Liver (tissue), 3 donors: ENCODE measurements around the gene KRTAP10-3.
"Not testable (repeated sequence)": the region's sequence is repeated elsewhere in the genome, so short reads cannot be mapped to it uniquely, and the experiment has no call there.

Experiments used
- ATF3 ChIP-seq: IDR thresholded peaks from 2 replicates; pipeline ENCODE4 v1.6.1; 2016; ENCODE audit warnings: antibody characterized with exemption
- EGR1 ChIP-seq, 2 donors: IDR thresholded peaks; 2 replicates each; pipeline ENCODE4 v1.6.1; 2016 to 2018; ENCODE audit warnings: antibody characterized with exemption in 2 of 2, low read depth in 2 of 2
- GABPA ChIP-seq, 2 donors: IDR thresholded peaks in 1 of 2; conservative IDR thresholded peaks in 1 of 2; 2 replicates each; pipeline ENCODE4 v1.6.1; 2016; ENCODE audit warnings: antibody characterized with exemption in 2 of 2, mild to moderate bottlenecking in 1 of 2, moderate library complexity in 1 of 2
- HNF4G ChIP-seq: IDR thresholded peaks from 2 replicates; pipeline ENCODE4 v1.6.1; 2016; ENCODE audit warnings: antibody characterized with exemption
- JUND ChIP-seq, 2 donors: IDR thresholded peaks; 2 replicates each; pipeline ENCODE4 v1.6.1; 2016; ENCODE audit warnings: antibody characterized with exemption in 2 of 2
- RAD21 ChIP-seq, 2 donors: IDR thresholded peaks; 2 replicates each; pipeline ENCODE4 v1.6.1; 2016; ENCODE audit warnings: antibody characterized with exemption in 2 of 2, mild to moderate bottlenecking in 2 of 2
- REST ChIP-seq: IDR thresholded peaks from 2 replicates; pipeline ENCODE4 v1.6.1; 2016; ENCODE audit warnings: antibody characterized with exemption, mild to moderate bottlenecking
- TAF1 ChIP-seq: conservative IDR thresholded peaks from 2 replicates; pipeline ENCODE4 v1.6.1; 2016; ENCODE audit warnings: antibody characterized with exemption, mild to moderate bottlenecking
- YY1 ChIP-seq: IDR thresholded peaks from 2 replicates; pipeline ENCODE4 v1.6.1; 2016; ENCODE audit warnings: antibody characterized with exemption, mild to moderate bottlenecking
- TF ChIP-seq, protein P1 (sequence below): fragments of 150-350 bp; IDR thresholded peaks from 2 replicates; pipeline ENCODE4 v1.5.1; 2017; ENCODE audit warnings: improper control_type of control experiment, low read depth, low read length; ENCODE audit not compliant: missing input control
- TF ChIP-seq, protein P2 (sequence below): IDR thresholded peaks from 2 replicates; pipeline ENCODE4 v1.6.1; 2016; ENCODE audit warnings: antibody characterized with exemption
- TF ChIP-seq, protein P3 (sequence below): IDR thresholded peaks from 2 replicates; pipeline ENCODE4 v1.6.1; 2016; ENCODE audit warnings: antibody characterized with exemption
- donor health status: healthy.
- donor health status: healthy.

GRCh38 chr21:44601091-44601490 is 42.5 kb upstream of the KRTAP10-3 start:
- TF ChIP-seq, protein P1, sequence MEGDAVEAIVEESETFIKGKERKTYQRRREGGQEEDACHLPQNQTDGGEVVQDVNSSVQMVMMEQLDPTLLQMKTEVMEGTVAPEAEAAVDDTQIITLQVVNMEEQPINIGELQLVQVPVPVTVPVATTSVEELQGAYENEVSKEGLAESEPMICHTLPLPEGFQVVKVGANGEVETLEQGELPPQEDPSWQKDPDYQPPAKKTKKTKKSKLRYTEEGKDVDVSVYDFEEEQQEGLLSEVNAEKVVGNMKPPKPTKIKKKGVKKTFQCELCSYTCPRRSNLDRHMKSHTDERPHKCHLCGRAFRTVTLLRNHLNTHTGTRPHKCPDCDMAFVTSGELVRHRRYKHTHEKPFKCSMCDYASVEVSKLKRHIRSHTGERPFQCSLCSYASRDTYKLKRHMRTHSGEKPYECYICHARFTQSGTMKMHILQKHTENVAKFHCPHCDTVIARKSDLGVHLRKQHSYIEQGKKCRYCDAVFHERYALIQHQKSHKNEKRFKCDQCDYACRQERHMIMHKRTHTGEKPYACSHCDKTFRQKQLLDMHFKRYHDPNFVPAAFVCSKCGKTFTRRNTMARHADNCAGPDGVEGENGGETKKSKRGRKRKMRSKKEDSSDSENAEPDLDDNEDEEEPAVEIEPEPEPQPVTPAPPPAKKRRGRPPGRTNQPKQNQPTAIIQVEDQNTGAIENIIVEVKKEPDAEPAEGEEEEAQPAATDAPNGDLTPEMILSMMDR: not testable (repeated sequence)
- TF ChIP-seq HNF4G; REST; JUND (IDR thresholded peaks at IDR 0.05); ATF3; YY1; RAD21 (IDR thresholded peaks at IDR 0.05); TAF1; GABPA (IDR thresholded peaks at IDR 0.05 in 1 of 2, conservative IDR thresholded peaks at IDR 0.05 in 1 of 2); EGR1 (IDR thresholded peaks at IDR 0.05; ENCODE audit: low read depth in 2 of 2): not testable (repeated sequence)
- TF ChIP-seq, protein P2, sequence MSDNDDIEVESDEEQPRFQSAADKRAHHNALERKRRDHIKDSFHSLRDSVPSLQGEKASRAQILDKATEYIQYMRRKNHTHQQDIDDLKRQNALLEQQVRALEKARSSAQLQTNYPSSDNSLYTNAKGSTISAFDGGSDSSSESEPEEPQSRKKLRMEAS: not testable (repeated sequence)
- TF ChIP-seq, protein P3, sequence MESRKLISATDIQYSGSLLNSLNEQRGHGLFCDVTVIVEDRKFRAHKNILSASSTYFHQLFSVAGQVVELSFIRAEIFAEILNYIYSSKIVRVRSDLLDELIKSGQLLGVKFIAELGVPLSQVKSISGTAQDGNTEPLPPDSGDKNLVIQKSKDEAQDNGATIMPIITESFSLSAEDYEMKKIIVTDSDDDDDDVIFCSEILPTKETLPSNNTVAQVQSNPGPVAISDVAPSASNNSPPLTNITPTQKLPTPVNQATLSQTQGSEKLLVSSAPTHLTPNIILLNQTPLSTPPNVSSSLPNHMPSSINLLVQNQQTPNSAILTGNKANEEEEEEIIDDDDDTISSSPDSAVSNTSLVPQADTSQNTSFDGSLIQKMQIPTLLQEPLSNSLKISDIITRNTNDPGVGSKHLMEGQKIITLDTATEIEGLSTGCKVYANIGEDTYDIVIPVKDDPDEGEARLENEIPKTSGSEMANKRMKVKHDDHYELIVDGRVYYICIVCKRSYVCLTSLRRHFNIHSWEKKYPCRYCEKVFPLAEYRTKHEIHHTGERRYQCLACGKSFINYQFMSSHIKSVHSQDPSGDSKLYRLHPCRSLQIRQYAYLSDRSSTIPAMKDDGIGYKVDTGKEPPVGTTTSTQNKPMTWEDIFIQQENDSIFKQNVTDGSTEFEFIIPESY: not testable (repeated sequence)
